Ammon's horn (tissue), 1 donor: Measurements from ENCODE around the gene RERE.
"Not testable (repeated sequence)": the region's sequence is repeated elsewhere in the genome, so short reads cannot be mapped to it uniquely, and the experiment has no call there.

Experiments
- DNase-seq: peaks from one replicate; pipeline ENCODE4 v3.0.0-alpha.2; 2016; ENCODE audit warnings: low spot score

Gene RERE

GRCh38 chr1:8448911-8449661 is 368.4 kb downstream of the RERE start:
- DNase-seq, result no peak

DNA sequence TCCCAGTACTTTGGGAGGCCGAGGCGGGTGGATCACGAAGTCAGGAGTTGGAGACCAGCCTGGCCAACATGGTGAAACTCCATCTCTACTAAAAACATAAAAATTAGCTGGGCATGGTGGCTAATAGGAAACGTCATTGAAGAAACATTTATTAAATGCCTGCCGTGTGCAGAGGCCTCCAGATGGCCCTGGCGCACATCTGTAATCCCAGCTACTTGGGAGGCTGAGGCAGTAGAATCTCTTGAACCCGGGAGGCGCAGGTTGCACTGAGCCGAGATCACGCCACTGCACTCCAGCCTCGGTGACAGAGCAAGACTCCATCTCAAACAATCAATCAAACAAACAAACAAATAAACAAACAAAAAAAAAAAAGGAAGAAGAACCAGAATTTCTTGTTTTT is 368.9 kb downstream of the RERE start:
- DNase-seq, result not testable (repeated sequence)

- no peak for DNase-seq
Measured at GRCh38 chr1:8447616-8448150, 369.8 kb downstream of the RERE start.

GRCh38 chr1:8446119-8446518 is 371.3 kb downstream of the RERE start:
- DNase-seq, result not testable (repeated sequence)

DNA sequence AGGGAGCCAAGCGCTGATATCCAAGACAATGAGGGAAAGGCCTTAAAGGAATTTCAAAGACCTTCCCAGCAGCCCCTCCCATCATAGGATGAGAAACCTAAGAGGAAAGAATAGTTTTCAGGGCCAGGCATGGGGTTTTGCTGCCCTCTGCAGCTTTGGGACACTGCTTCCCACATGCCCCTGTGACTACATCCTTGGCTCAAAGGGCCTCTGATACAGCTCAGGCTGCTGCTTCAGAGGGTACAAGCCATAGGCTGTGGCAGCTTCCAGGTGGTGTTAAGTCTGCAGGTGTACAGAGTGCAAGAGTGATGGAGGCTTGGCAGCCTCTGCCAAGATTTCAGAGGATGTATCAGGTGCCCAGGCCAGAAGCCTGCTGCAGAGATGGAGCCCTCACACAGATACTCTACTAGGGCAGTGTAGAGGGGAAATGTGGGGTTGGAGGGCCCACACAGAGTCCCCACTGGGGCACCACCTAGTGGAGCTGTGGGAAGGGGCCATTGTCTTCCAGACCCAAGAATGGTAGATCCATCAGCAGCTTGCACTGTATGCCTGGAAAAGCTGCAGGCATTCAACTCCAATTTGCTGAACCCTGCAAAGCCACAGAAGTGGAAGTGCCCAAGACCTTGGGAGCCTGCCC is 373.8 kb downstream of the RERE start:
- DNase-seq, result no peak

DNA sequence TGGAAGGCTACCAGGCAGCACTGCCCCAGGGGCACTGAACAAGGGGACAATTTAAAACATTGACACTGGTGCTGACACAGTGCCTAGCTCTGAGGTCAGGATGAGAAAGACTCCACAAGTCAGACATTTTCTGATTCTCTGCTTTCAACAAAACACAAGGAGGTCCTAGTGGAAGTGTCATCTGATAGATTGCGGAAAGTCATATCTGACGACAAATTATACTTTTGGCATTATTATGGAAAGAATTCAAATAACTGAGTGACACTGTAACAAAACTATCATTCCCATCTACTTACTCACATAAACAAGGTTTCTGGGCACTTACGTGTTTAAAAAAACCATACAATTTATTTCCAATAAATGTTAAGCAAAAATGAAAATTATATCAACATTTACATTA is 376.0 kb downstream of the RERE start:
- no peak for DNase-seq

- peak; percentile 90 for DNase-seq
Measured at GRCh38 chr1:8439015-8439702, 378.3 kb downstream of the RERE start.

GRCh38 chr1:8438489-8438888 is 379.0 kb downstream of the RERE start:
- no peak for DNase-seq

- DNase-seq, result no peak
Measured at GRCh38 chr1:8437347-8437746, 380.1 kb downstream of the RERE start.

DNA sequence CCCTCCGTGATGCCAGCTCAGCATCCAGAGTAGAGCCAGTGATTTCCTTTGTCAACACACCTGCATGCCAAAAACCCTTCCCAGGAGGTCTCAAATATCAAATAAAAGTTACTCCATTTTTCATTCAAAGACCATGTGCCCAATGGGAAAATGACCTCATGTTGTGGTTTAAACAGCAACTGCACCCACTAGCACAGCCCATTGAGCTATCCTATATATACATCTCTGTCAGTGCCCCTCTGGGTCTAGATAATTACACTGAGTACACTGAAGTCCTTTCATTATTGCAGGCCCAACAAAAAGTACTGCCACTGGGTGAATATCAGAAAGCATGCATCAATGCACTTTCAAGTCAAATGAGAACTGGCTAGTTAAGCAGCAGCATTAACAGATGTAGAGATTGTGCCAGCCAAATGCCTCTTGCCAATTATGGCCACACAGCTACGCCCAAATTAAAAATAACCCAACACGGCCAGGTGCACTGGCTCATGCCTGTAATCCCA is 381.8 kb downstream of the RERE start:
- DNase-seq, result no peak

DNA sequence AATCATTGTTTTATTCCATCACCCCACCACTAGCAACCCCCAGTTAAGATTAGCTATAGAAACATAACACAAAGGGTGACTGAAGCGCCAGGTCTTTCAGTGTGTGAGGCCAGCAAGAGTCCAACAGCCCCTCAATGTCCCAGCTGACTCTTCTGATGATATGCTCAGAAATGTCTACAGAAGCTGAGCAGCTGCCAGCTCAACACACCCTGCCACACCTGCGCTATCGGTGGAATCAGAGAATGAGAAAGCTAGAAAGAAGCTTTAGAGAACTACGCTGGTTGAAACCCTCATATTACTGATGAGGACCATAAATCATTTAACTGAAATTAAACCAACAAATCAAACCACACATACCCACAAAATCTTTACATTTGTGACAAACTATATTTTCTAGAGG is 383.3 kb downstream of the RERE start:
- DNase-seq, result no peak

DNA sequence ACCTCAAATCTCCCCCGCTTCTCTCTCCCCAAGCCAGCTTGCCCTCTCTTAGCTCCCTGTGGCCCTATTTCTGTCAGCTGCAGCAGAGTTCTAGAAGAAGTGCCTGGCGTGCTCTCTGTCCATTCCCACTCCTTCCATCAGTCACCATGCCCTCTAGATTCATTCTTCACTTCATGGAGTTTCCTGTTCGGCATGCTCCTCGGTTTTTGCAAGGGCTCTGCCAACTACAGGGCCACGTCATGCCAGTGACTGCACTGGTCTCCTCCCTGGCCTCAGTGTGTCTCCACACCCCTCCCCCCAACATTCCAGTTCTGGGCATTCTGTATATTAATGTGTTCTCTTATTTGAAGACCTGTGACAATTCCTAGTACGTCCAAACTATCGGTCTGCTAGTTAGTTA is 385.7 kb downstream of the RERE start:
- DNase-seq, result no peak

- no peak for DNase-seq
Measured at GRCh38 chr1:8431019-8431418, 386.4 kb downstream of the RERE start.

- no peak for DNase-seq
Measured at GRCh38 chr1:8430476-8430875, 387.0 kb downstream of the RERE start.

- no peak for DNase-seq
Measured at GRCh38 chr1:8429549-8430110, 387.8 kb downstream of the RERE start.

DNA sequence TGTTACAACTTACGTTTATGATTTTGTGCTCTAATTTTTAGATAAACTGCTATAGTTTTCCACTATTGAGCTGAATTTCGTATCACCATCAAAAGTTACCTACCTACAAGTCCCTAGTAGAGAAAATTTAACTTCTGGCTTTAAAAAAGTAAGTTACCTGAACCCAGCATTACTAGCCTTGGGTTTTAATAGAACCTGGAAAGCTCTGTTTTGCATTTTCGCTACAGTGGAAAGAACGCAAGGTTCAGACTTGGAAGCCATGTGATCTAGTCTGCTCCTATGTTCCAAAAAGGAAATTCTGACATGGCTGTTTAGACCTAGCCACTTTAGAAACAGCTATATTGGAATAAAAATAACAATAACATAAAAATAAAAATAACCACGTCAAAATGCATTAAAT is 389.0 kb downstream of the RERE start:
- DNase-seq, result no peak

GRCh38 chr1:8427986-8428385 is 389.5 kb downstream of the RERE start:
- DNase-seq, result peak; percentile 60

GRCh38 chr1:8427493-8427892 is 389.9 kb downstream of the RERE start:
- DNase-seq, result no peak

GRCh38 chr1:8426996-8427395 is 390.4 kb downstream of the RERE start:
- no peak for DNase-seq

DNA sequence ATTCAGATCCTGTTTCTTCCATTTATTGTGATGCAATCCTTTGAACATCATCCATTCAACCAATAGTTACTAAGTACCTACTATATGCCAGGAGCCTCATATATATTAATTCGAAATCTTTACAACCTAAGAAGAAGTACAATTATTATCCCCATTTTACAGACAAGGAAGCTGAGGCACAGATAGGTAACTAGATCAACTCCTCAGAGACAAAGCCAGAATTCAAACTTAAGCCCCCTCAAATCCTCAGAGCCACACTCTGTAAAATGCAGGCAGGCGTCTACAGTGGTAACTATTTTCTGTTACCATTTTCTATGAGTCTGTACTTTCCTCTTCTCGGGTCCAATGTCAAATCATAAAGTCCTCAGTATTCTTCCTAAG is 391.7 kb downstream of the RERE start:
- DNase-seq, result no peak

DNA sequence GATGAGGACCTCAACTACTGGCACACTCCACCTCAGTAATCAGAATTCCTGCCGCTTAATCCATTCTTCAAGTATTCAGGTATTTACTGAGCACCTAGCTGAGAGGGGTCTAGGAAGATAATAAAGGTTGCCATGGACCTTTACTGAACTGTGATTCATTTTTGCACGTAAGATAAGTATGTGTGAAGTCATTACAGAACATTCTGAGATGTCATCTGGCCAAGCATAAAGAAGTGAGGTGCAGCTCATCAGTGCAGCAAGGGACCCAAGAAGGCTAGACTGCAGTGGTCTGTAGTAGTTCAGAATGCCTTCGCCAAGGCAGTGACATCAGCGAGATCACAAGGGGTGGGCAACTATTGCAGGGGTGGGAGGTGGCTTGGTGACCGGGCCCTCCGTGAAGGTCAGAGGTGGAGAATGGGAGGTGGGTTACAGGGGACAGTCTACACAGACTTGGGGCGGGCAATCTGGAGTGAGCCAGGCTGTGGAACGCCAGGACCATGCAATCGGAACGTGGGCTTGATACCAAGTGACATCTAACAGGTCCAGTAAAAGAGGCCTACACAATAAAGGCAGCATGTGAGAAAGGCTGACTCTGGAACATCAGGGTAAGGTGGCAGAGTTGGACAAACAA is 392.2 kb downstream of the RERE start:
- no peak for DNase-seq

DNA sequence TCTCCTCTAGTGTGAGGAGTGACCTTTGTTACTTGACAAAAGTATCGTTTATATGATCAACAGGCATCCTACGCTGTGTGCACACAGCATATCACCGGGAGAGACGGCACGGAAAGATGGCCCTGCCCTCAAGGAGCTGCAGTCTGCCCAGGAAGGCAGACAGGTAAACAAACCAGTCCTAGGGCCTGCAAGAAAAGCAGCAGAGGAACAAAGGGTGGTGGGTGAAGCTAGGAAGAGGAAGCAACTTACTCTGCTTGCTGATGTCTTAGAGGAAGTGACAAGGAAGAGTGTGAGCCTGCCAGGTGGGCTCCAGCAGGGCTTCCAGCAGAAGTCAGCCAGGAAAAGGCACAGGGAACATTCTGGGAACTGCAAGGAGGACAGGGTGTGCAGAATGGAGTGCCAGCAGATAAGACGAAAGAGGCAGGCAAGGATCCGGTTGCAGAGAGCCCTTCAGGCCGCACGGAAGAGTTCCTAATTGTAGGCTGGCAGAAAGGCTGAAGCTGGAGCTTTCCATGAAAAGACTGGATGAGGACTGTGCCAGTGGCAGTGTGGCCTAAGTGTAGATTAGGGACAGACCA is 392.8 kb downstream of the RERE start:
- DNase-seq, result peak; percentile 66
